Midbrain (tissue), 1 donor: Measurements from ENCODE around the gene QRFP.
A peak's percentile ranks its signal among the peaks of the same experiment; 100 is the strongest.

Experiments
- DNase-seq: peaks from one replicate; lab custom pipeline; 2025; lab: John Stamatoyannopoulos, UW

The QRFP gene, protein sequence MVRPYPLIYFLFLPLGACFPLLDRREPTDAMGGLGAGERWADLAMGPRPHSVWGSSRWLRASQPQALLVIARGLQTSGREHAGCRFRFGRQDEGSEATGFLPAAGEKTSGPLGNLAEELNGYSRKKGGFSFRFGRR

DNA sequence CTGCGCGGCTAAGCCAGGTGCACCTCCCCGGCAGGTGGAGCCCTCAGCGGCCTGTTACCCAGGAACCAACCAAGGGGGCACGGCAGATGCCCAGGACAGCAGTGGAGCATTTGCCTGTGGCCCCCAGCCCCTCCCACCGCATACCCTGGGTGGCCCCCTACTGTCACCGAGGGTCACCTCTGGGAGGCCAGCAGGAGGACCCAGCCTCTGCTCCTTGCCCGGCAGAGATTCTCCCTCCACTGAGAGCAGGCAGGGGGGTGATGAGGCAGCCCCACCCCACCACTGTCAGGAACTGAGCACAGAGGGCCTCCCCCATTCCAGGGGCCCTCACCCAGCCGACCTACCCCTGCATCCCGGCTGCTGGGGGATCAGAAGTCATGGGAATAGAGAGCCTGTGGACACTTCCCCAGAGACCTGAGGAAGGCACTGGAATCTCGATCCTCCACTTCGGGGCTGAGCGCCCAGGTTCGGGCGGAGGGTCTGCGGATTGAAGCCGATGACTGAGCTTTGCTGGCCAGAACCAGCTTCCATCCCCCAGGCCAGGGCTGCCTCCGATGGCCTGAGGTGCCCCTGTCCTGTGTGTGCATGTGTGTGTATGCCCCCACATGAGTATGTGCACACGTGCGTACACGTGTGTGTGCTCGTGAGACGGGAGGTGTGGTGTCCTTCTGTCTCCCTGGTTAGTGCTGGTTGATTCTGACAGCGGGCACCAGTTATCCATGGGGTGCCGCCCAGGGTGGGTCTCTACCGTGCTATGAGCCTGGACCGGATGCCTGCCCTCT lies at the start of gene QRFP:
Gene QRFP (minus strand): TSS at position 580 of the 782 bp plus-strand sequence. CDS start 2,974 bp downstream, outside the sequence.
- DNase-seq = no peak

DNA sequence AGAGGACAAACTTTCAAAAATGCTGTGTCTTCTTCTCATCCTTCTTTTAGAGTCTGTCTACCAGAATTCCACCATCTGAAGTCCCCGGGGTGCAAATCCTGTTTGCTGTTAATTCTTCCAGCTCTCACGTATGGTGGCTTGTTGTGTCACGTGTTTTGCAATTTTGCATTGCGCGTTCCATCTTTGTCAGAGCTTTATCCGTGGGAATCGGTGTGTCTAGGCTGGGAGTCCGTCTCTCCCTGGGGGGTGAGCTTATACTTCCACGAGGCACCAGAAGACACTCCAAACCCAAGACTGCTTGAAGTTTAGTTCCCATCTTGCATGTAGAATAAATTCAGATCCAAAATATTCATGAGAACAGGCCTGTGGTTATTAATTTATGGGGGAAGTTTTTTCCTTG lies 48.6 kb upstream of the QRFP start:
- no peak for DNase-seq

DNA sequence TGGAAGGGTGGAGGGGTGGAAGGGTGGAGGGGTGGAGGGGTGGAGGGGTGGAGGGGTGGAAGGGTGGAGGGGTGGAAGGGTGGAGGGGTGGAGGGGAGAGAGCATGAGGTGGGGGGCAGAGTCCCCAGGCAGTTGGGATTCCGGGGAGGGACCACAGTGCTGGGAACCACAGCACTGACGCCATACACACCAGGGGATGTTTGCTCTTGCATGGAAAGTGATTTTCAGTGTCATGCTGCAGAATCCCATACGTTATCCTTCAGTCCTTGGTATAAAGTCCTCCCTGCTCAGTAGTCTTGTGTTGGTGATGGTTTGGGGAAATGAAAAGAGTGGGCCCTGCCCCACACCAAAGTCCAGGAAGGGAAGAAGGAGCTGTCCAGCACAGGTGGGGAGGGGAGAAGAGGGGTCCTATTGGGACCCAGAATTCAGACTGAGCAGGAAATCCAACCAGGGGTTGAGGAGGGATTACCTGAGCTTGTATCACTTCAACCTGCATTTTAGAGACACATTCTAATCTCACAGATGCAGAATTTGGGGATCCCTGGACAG lies 48.0 kb upstream of the QRFP start:
- no peak for DNase-seq

DNA sequence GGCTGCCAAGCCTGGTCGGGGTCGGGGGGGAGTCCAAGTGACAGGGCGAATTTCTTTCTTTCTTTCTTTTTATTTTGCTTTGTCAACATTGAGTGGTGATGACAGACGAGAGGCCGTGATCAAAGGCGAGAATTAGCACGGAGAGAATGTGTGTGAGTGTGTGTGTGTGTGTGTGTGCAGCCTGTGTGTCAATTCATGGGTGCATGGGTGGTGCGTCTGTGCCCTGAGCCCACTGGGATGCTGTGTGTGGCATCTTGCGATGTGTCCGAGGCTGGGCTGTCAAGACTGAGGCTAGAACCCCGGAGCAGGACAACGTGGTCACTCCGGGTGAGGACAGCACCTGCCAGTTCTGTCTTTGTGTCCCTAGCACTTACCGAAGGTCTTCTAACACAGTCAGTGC lies 47.2 kb upstream of the QRFP start:
- no peak for DNase-seq

DNA sequence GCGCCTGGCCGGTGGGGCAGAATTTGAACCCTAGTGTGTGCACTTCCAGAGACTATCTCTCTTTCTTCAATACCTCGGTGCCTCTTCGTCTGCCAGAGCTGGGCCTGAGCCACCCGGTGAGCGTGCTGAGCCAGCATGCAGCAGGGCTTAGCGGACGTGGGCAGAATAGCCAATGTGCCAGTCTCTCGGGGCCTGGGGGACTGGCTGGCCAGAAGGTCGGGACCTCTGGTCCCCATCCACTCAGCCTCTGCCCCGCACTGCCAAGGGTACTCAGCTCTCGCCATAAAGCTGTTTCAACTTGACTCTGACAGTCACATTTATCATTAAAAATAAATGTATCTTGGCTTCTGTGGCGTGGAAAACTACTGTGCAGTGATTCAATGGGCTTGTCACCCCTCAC lies 46.6 kb upstream of the QRFP start:
- no peak for DNase-seq

DNA sequence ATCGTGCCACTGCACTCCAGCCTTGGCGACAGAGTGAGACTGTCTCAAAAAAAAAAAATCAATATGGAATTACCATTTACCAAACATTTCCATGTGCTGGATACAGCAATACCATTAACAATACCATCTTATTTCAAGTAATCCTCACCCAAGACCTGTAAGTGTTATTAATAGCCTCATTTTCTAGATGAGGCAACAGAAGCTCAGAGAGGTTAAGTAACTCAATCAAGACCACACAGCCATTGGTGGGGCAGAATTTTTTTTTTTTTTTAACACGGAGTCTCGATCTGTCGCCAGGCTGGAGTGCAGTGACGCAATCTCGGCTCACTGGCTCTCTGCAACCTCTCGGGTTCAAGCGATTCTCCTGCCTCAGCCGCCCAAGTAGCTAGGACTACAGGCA lies 46.1 kb upstream of the QRFP start:
- no peak for DNase-seq

DNA sequence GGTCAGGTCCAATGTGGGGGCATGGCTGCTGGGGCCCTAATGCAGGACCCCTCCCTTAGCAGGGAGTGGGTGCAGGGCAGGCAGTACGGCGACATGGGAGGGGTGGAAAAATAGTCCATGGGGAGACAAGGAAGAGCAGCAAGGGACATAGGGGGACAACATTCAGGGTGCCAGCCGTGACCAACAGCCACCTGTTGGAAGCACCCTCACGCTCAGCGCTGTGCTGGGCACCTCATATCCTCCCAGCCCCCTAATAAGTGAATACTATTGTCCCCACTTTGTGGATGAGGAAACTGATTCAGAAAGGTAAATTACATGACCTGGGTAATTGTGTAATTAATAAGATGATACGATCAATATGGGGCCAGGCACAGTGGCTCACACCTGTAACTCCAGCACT lies 45.5 kb upstream of the QRFP start:
- no peak for DNase-seq

DNA sequence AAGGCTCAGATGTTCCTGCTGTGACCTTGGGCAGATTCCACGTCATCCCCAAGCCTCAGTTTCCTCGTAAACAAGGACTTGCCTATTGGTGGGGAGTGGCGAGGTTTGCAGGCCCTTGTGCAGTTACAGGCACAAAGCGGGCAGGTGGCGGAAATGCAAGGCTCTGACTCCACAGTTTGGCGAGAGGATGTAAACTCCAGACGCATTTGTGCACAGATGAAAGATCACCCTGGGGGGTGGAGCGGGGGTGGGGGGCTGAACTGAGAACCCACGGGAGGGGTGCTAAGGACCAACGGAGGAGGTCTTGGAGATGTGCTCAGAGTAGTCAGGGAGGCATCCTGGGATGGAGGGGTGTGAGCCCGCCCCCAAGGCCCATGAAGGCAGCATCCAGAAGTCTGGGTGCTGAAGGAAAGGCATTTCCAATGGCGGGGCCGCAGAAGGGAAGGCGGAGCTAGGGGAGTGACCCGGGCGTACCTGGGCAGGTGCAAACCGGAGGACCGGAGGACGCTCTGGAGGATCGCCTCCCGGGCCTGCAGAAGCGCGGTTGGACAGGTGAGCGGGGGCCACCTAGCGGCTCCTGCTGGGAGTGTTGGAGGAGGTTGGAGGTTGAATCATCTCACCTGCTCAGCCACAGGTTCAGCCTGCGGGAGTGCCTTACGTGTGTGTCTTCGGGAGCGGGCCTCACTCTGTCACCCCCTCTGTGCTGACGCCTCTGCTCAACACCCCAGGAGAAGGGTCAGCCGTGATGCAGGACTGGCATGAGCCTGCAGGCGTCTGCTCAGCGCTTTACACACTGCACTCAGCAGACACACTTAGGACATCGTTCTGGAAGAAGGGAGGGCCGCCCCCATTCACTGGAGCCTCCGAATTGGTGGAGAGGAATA lies 44.3 kb upstream of the QRFP start:
- peak; percentile 5 for DNase-seq

DNA sequence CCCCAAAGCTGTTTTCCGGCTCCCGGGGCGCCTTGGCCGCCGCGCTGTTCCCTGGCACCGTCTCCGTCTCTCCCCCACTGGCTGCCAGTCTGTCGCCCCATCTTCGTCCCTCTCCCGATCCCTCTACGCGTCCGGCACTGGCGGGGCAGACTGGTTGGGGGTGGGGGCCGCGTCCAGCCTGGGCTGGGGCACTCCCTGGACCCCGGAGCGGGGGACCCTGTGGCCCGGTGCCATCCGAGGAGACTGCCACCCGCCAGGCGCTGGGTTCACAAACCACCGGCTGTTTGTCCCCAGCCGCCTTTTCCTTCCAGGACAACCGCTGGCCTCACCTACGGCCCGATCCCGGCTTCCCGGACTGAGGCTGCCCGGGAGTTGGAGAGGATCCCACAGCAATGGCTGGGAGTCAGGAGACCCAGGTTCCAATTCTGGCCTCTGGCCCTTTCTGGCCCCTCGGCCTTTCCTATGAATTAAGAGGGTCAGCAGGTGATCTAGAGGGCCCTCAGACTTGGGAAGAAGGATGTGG lies 43.5 kb upstream of the QRFP start:
- DNase-seq = no peak

DNA sequence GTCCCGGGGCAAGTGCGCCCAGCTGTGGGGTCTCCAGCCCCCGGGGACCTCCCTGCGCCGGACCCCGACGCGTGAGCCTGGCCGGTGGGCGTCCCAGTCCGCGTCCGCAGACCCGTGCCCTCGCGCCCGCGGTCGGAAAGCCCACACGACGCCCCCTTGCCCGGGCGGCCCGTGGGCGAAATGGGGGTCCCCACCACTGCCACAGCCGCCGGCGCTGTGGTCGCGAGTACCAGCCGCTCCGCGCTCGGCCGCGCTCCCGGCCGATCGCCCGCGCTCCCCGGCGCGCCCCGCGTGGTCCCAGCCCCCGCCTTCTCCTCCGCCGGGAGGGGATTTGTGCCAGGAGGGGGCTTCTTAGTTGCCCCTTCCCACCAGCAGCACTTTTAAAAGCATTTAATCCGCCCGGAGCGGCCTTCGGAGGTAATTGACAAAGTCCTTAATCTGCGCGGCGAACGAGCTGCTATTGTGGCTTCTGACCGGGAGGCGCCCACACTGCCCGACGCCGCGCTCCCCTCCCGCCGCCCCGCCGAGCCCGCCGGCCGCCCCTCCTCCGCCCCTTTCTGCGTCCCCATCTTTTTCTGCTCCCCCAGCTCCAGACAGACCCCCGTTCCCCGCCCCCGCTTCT lies 42.9 kb upstream of the QRFP start:
- DNase-seq = no peak

DNA sequence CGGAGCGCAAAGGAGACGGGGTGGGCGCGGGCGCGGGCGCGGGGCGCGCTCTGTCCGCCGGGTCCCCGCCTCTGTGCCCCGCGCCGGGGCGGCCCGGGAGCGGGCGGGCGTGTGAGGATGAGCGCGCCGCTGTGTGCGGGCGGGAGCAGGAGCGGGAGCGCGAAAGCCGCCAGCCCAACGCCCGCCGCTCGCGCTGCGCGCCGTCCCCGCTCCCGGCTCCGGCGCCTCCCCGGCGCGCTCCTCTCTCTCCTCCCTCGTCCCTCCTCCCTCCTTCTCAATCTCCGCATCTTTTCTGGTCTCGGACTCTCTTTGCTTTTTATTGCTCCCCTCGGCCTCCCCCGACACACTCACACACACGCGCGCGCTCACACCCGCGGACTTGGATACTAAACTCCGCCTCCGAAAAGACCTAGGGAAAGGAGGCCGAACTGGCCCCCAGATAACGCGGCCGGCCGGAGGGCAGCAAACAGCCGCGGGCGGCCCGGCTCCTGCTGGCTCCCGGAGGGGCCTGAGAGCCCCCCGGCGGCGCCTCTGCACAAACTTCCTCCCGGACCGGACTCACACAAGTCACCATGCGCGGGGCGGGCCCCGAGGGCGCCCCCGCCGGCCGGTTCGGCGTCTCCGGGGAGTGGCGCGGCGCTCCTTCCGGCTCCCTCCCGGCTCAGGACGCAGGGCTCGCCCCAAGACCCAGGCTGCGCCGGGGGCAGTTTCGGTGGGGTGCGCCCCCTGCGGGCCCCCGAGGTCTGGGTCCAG lies 42.2 kb upstream of the QRFP start, which contains the start of gene FIBCD1:
Gene FIBCD1 (minus strand): TSS at position 596 of the 753 bp plus-strand sequence. CDS start 640 bp downstream, outside the sequence.
- DNase-seq = no peak

DNA sequence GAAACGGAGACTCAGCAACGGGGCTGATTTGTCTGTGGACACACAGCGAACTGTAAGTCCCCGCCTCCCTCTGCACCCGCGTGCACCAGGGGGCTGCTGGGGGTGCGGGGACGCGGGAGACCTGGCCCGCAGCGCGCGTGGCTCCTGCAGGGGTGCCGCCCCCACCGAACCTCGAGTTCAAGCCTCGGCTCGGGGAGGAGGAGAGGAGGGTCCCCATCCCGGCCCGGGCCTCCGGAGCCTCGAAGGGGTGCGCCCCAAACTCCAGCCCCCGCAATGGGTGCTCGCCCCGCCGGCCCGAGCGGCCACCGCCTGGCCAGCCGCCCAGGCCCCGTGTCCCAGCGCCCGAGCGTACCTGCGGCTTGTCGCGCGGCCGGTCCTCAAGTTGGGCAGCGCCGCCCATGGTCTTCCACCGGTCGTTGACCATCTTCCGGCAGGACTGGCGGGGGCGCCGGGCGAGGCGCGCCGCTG lies 41.6 kb upstream of the QRFP start:
- DNase-seq = no peak

DNA sequence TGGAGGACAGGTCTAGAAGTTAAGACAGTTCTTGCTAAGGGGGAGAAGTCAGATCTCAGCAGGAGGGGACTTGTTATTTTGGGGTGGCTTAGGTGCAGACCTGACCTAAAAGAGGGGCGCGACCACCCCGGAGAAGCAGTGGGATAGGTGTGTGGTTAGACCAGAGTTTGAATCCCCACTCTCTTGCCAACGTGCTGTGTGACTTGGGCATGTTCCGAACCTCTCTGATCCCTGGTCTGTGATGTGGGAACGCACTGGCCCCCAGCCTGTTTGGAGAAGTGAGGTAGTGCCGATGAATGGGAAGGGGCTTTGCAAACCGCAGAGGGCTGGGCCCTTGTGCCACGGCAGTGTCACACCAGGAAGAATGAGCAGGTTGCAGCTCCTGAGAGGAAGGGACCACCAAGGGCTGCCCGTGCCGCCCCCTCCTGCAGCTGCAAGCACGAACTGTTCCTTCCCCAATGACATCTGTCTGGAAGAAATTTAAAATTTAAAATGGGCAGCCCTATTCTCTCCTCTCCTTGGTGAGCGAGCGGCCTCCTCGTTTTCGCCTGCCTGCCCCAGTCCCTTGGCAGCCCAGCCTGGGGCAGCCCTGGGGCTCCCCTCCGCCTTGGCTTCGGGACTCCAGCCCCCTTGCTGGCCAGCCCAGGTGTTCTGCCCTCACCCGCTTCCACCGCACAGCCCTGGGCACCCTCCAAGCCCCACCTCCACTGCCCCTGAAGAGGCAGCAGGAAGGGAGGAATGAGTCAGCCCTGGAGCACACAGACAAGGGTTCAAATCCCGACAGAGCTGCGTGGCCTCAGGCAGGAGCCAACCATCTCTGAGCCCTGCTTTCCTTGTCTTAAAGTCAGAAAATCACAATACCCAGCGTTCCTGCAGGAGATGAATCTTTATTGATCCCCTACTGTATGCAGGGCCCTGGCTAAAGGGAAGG lies 40.8 kb upstream of the QRFP start:
- DNase-seq = no peak

DNA sequence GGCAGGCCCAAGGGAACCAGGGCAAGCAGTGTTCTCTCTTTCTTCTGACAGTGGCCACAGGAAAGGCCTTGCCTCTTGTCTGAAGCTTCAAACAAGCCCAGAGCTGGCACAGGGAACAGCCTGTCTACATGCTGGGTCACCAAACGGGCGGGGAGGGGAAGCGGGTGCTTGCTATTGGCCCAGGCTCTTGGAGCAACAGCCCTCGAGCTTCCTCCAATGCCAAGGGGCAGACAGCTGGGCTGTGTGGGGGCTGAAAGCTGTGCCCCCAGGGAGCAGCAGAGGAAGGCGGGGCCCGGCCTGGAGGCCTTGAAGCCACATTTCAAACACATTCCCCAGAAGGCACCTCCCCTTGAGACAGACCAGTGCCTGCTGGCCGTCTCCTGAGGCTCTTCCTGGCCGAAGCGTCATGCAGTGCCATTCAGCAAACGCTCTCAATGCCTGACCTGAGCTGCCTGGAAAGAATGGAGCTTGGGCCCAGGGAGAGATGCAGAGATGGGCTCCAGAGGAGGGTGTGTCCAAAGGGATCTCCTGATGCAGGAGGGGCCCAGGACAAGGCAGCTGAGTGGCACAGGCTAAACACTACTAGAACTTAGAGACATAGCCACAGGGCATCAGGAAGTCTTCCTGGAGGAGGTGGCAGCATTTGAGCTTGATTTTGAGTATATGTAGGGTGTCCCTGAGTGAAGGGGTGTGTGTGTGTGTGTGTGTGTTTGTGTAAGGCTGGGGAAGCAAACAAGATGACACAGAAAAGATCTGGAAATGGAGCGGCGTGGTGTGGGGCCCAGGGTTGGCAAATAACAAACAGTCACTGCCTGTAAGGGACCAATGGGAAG lies 39.9 kb upstream of the QRFP start:
- peak; percentile 13 for DNase-seq

DNA sequence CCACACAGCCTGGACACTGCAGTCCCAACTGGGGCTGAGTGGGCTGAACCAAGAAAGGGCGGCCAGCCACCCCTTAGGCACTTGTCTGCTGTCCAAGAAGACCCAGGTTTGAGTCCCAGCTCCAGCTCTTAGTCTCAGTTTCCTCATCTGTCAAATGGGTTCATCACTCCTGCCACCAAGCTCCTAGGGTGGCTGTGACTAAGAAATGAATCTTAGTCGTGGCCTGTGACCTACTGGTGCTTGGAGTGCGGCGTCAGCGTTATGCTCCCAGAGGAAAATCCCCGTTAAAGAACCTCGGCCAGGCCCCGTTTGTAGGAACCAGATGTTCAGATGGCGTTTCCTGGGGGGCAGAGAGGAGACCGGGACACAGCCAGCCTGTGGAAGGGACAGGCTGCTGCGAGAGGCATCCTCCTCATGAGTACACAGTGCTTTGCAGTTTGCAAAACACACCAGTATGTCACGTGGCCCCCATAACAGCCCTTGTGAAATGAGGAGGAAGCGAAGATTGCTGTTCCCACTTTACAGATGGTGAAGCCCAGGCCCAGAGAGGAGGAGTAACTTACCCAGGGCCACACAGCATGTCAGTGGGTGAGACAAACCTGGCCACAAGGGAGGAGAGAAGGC lies 39.1 kb upstream of the QRFP start:
- no peak for DNase-seq

DNA sequence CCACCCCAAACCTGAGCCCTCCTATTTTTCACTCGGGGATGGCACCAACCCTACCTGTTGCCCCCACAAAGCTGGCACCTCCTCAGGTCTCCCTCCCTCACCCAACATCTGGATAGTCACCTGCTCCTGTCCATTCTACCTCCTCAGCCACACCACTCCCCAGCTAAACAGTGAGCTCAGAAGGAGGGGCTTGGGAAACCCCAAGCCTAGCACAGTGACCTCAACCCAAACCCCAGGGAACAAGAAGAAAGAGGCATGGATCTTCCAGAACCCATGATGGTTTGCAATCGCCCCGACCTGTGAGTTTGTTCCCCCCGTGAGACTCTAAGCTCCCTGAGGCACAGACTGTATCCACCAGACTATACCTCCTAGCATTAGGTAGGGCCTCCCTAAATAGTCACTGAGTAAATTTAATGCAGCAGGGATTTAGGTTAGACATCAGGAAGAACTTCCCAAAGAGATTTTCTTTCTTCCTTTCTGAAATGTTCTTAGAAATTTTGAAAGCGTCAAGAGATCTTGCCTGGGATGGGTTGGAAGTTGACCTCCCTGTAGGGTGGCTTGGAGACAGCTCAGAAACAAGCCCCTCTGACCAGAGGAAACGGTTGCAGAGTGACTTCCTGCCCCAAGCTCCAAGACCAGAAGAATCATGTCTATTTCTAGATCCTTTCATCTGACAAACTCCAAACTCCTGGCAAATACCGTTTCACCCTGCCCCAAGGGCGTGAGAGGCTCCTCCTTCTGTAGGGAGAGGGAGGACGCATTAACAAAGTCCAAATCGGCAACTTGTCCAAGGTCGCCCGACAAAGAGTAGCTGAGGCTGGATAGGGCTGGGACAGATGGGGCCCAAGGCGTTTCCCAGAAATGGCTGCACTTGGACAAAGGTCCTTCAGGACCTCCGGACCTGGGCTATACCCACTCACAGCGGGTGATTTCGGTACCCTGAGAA lies 38.4 kb upstream of the QRFP start:
- no peak for DNase-seq

DNA sequence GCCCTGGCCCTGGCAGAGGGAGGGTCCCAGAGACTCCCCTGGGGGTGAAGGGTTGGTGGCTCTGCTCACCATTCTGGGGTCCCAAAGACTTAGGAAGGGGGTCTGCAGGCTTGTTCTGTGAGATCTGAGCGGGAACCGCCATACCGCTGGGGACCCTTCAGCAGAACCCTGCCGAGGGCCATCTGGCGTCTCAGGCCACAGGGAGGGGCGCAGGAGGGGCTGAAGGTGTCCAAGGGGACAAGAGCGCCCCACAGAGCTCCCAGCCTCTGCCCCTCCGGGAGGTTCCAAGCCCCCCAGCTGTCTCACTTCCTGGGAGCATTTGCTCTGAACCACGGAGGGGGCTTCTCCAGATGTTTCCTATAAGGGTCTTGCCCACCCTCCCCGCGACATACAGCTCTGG lies 37.6 kb upstream of the QRFP start:
- DNase-seq = no peak
